ENCODE data around the gene ITGB3BP.

The ITGB3BP gene

GRCh38 chr1:63407002-63407401 is 116.0 kb downstream of the ITGB3BP start:
- no peaks in the 10 kb centered on the region for H3K4me1 ChIP-seq (ENCODE audit: control insufficient read depth in 2 of 2, insufficient read depth in 2 of 2, low read length in 2 of 2)
- no peak overlapping the region for H3K9ac ChIP-seq (ENCODE audit: low read depth in 1 of 2, low read length in 2 of 2)
- no peaks in the 10 kb centered on the region for H3K9me3 ChIP-seq (ENCODE audit: control insufficient read depth in 2 of 2, low read length in 2 of 2)
- H3K36me3 ChIP-seq (ENCODE audit: control insufficient read depth in 2 of 2, insufficient read depth in 2 of 2, low read length in 2 of 2): peaks cover 3 to 5% of the 10 kb centered on the region in 2 donors
- H3K4me3 ChIP-seq (ENCODE audit: low read length in 2 of 2): no peak overlapping the region
- H3K27me3 ChIP-seq (ENCODE audit: control insufficient read depth in 2 of 2, insufficient read depth in 2 of 2, low read length in 2 of 2): no peaks in the 10 kb centered on the region
- H3K27ac ChIP-seq (ENCODE audit: low read depth in 2 of 2, low read length in 2 of 2): no peak overlapping the region

GRCh38 chr1:63405987-63406386 is 117.0 kb downstream of the ITGB3BP start:
- Histone ChIP-seq H3K9ac (ENCODE audit: low read depth in 1 of 2, low read length in 2 of 2) (no peak overlapping the region), H3K27me3 (ENCODE audit: control insufficient read depth in 2 of 2, insufficient read depth in 2 of 2, low read length in 2 of 2) (no peaks in the 10 kb centered on the region), H3K4me1 (ENCODE audit: control insufficient read depth in 2 of 2, insufficient read depth in 2 of 2, low read length in 2 of 2) (no peaks in the 10 kb centered on the region), H3K4me3 (ENCODE audit: low read length in 2 of 2) (no peak overlapping the region), H3K9me3 (ENCODE audit: control insufficient read depth in 2 of 2, low read length in 2 of 2) (no peaks in the 10 kb centered on the region), H3K36me3 (ENCODE audit: control insufficient read depth in 2 of 2, insufficient read depth in 2 of 2, low read length in 2 of 2) (peaks cover 0 to 5% of the 10 kb centered on the region in 2 donors), H3K27ac (ENCODE audit: low read depth in 2 of 2, low read length in 2 of 2) (no peak overlapping the region)

GRCh38 chr1:63405021-63405420 is 118.0 kb downstream of the ITGB3BP start:
- Histone ChIP-seq H3K27me3 (ENCODE audit: control insufficient read depth in 2 of 2, insufficient read depth in 2 of 2, low read length in 2 of 2) (no peaks in the 10 kb centered on the region), H3K36me3 (ENCODE audit: control insufficient read depth in 2 of 2, insufficient read depth in 2 of 2, low read length in 2 of 2) (peaks cover 0 to 5% of the 10 kb centered on the region in 2 donors), H3K9me3 (ENCODE audit: control insufficient read depth in 2 of 2, low read length in 2 of 2) (no peaks in the 10 kb centered on the region), H3K4me1 (ENCODE audit: control insufficient read depth in 2 of 2, insufficient read depth in 2 of 2, low read length in 2 of 2) (no peaks in the 10 kb centered on the region), H3K4me3 (ENCODE audit: low read length in 2 of 2) (no peak overlapping the region), H3K9ac (ENCODE audit: low read depth in 1 of 2, low read length in 2 of 2) (no peak overlapping the region), H3K27ac (ENCODE audit: low read depth in 2 of 2, low read length in 2 of 2) (no peak overlapping the region)

- H3K36me3 ChIP-seq (ENCODE audit: control insufficient read depth in 2 of 2, insufficient read depth in 2 of 2, low read length in 2 of 2): peaks cover 0 to 5% of the 10 kb centered on the region in 2 donors
- no peak overlapping the region for H3K9ac ChIP-seq (ENCODE audit: low read depth in 1 of 2, low read length in 2 of 2)
- no peak overlapping the region for H3K27ac ChIP-seq (ENCODE audit: low read depth in 2 of 2, low read length in 2 of 2)
- no peaks in the 10 kb centered on the region for H3K9me3 ChIP-seq (ENCODE audit: control insufficient read depth in 2 of 2, low read length in 2 of 2)
- H3K27me3 ChIP-seq (ENCODE audit: control insufficient read depth in 2 of 2, insufficient read depth in 2 of 2, low read length in 2 of 2): no peaks in the 10 kb centered on the region
- no peaks in the 10 kb centered on the region for H3K4me1 ChIP-seq (ENCODE audit: control insufficient read depth in 2 of 2, insufficient read depth in 2 of 2, low read length in 2 of 2)
- no peak overlapping the region for H3K4me3 ChIP-seq (ENCODE audit: low read length in 2 of 2)
Measured at GRCh38 chr1:63403386-63403785, 119.6 kb downstream of the ITGB3BP start.

- Histone ChIP-seq H3K27me3 (ENCODE audit: control insufficient read depth in 2 of 2, insufficient read depth in 2 of 2, low read length in 2 of 2) (no peaks in the 10 kb centered on the region), H3K27ac (ENCODE audit: low read depth in 2 of 2, low read length in 2 of 2) (no peak overlapping the region), H3K9me3 (ENCODE audit: control insufficient read depth in 2 of 2, low read length in 2 of 2) (no peaks in the 10 kb centered on the region), H3K4me3 (ENCODE audit: low read length in 2 of 2) (no peak overlapping the region), H3K9ac (ENCODE audit: low read depth in 1 of 2, low read length in 2 of 2) (no peak overlapping the region), H3K36me3 (ENCODE audit: control insufficient read depth in 2 of 2, insufficient read depth in 2 of 2, low read length in 2 of 2) (peaks cover 0 to 5% of the 10 kb centered on the region in 2 donors), H3K4me1 (ENCODE audit: control insufficient read depth in 2 of 2, insufficient read depth in 2 of 2, low read length in 2 of 2) (no peaks in the 10 kb centered on the region)
Measured at GRCh38 chr1:63401945-63402344, 121.1 kb downstream of the ITGB3BP start.
